ENCODE data around the gene NEUROD4.

DNA sequence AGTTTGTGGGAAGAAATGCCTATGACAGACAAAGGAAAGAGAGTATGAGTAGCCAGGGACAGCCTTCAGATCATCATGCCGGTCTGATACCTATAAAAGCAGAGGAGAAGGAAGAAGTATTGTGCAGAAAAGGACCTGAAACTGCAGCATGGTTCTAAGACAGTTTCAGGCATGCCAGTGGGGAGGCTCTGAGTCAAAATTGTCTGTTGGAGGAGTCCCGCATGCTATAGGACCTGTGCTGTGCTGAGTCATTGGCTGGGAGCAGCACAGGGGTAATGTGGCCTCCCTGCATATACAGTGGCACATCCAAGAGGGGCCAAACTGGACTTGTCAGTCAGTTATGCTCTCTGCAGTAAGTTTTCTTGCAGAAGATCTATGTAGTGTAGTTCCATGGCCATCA, 40.7 kb downstream of the NEUROD4 start:
- TF ChIP-seq, protein P1, sequence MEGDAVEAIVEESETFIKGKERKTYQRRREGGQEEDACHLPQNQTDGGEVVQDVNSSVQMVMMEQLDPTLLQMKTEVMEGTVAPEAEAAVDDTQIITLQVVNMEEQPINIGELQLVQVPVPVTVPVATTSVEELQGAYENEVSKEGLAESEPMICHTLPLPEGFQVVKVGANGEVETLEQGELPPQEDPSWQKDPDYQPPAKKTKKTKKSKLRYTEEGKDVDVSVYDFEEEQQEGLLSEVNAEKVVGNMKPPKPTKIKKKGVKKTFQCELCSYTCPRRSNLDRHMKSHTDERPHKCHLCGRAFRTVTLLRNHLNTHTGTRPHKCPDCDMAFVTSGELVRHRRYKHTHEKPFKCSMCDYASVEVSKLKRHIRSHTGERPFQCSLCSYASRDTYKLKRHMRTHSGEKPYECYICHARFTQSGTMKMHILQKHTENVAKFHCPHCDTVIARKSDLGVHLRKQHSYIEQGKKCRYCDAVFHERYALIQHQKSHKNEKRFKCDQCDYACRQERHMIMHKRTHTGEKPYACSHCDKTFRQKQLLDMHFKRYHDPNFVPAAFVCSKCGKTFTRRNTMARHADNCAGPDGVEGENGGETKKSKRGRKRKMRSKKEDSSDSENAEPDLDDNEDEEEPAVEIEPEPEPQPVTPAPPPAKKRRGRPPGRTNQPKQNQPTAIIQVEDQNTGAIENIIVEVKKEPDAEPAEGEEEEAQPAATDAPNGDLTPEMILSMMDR (IDR thresholded peaks at IDR 0.05; ENCODE audit: insufficient read depth, low read length, poor library complexity, severe bottlenecking), result no peak
- no peak for TF ChIP-seq EZH2phosphoT487 (conservative IDR thresholded peaks at IDR 0.05; ENCODE audit: low read length)
